GM18508 (cell line): Measurements from ENCODE around the gene RTN4R.

Source experiments
- ATAC-seq: cut with Tn5 transposase; IDR thresholded peaks from one replicate; pipeline ENCODE4 v1.9.1; 2021; ENCODE audit warnings: moderate number of reproducible peaks; ENCODE audit not compliant: insufficient read depth, unreplicated experiment

Gene RTN4R

GRCh38 chr22:20219667-20220628, 48.2 kb downstream of the RTN4R start:
- no peak for ATAC-seq

- no peak for ATAC-seq
These were observed 49.1 kb downstream of the RTN4R start for GRCh38 chr22:20218987-20219386.

GRCh38 chr22:20218326-20218872, 49.7 kb downstream of the RTN4R start:
- no peak for ATAC-seq

GRCh38 chr22:20217563-20217962, 50.6 kb downstream of the RTN4R start:
- ATAC-seq = no peak

- ATAC-seq = no peak
These were observed 51.1 kb downstream of the RTN4R start for GRCh38 chr22:20216863-20217499.

- no peak for ATAC-seq
These were observed 52.4 kb downstream of the RTN4R start for GRCh38 chr22:20215742-20216141.

- no peak for ATAC-seq
These were observed 53.3 kb downstream of the RTN4R start for GRCh38 chr22:20214853-20215252.

GRCh38 chr22:20213833-20214708, 54.0 kb downstream of the RTN4R start:
- no peak for ATAC-seq

- no peak for ATAC-seq
These were observed 55.1 kb downstream of the RTN4R start for GRCh38 chr22:20212754-20213699.

- no peak for ATAC-seq
These were observed 55.9 kb downstream of the RTN4R start for GRCh38 chr22:20211997-20212753.

- no peak for ATAC-seq
These were observed 56.6 kb downstream of the RTN4R start for GRCh38 chr22:20211409-20211996.

- no peak for ATAC-seq
These were observed 57.6 kb downstream of the RTN4R start for GRCh38 chr22:20210473-20211059.

GRCh38 chr22:20209761-20210250, 58.3 kb downstream of the RTN4R start:
- ATAC-seq = no peak

- no peak for ATAC-seq
These were observed 59.3 kb downstream of the RTN4R start for GRCh38 chr22:20208713-20209310.

- no peak for ATAC-seq
These were observed 60.7 kb downstream of the RTN4R start for GRCh38 chr22:20207277-20208025.

- ATAC-seq = no peak
These were observed 61.4 kb downstream of the RTN4R start for GRCh38 chr22:20206709-20207215.
